A673 (cell line): ENCODE measurements around the gene NR5A1. TPM values are rescaled to one million over a fixed set of nuclear protein-coding genes. Genes with fewer than 3 reads are reported as not detected.

Experiments
- BruUV-seq: library from RNA; stranded (reverse); fragments of 400-500 nt; replicated peaks from 2 replicates; lab custom pipeline; 2021; lab: Mats Ljungman, UMichigan
- CTCF ChIA-PET: fragments of 300-600 bp; sonication (Branson Sonifier 250); formaldehyde crosslinking; loops from one replicate; lab custom pipeline; 2022; ENCODE audit warnings: antibody characterized with exemption; lab: Charles Lee
- POLR2A ChIA-PET: fragments of 300-600 bp; sonication (Branson Sonifier 250); formaldehyde crosslinking; loops from one replicate; lab custom pipeline; 2022; ENCODE audit warnings: antibody characterized with exemption; ENCODE audit not compliant: low non-redundant PET; lab: Charles Lee
- DNase-seq: peaks from one replicate; pipeline ENCODE4 v3.0.0-alpha.2; 2015; ENCODE audit warnings: low spot score
- H3K27ac ChIP-seq: fragments of 200-600 bp; sonication (generic); 2 replicates; pipeline ENCODE4 v1.5.1; 2016; ENCODE audit warnings: mixed run types, low read depth, mild to moderate bottlenecking, mixed read lengths, antibody characterized with exemption, low read length; ENCODE audit not compliant: poor library complexity, severe bottlenecking
- H3K27me3 ChIP-seq: fragments of 200-600 bp; sonication (generic); replicated peaks from 2 replicates; pipeline ENCODE4 v1.6.1; 2017; ENCODE audit warnings: mixed run types, low read depth, mild to moderate bottlenecking, mixed read lengths, antibody characterized with exemption, low read length; ENCODE audit not compliant: insufficient read depth, poor library complexity
- H3K36me3 ChIP-seq: fragments of 200-600 bp; sonication (generic); 2 replicates; pipeline ENCODE4 v1.6.1; 2016; ENCODE audit warnings: mixed run types, mild to moderate bottlenecking, mixed read lengths, antibody characterized with exemption, low read length; ENCODE audit not compliant: insufficient read depth, poor library complexity, severe bottlenecking
- H3K4me1 ChIP-seq: fragments of 200-600 bp; sonication (generic); 2 replicates; pipeline ENCODE4 v1.6.1; 2017; ENCODE audit warnings: mixed run types, mild to moderate bottlenecking, mixed read lengths, antibody characterized with exemption, low read length; ENCODE audit not compliant: insufficient read depth, poor library complexity, severe bottlenecking
- H3K4me3 ChIP-seq: fragments of 200-600 bp; sonication (generic); 2 replicates; pipeline ENCODE4 v1.5.1; 2016; ENCODE audit warnings: low read depth, mixed run types, mild to moderate bottlenecking, mixed read lengths, low read length; ENCODE audit not compliant: poor library complexity, severe bottlenecking
- H3K9me3 ChIP-seq: fragments of 200-600 bp; sonication (generic); 2 replicates; pipeline ENCODE4 v1.6.1; 2016; ENCODE audit warnings: mixed run types, low read depth, mild to moderate bottlenecking, mixed read lengths, antibody characterized with exemption, low read length; ENCODE audit not compliant: poor library complexity, severe bottlenecking
- CTCF ChIP-seq: fragments of 300-800, 200-600 bp; sonication (generic); conservative IDR thresholded peaks from 2 replicates; pipeline ENCODE4 v1.5.1; 2017; ENCODE audit warnings: low read depth, mild to moderate bottlenecking, antibody characterized with exemption, low read length, moderate library complexity, mixed read lengths
- EZH2 ChIP-seq: fragments of 200-600 bp; sonication (generic); IDR thresholded peaks from 2 replicates; pipeline ENCODE4 v1.6.1; 2017; ENCODE audit warnings: borderline replicate concordance, low read depth, mild to moderate bottlenecking, mixed read lengths, antibody characterized with exemption, low read length; ENCODE audit not compliant: poor library complexity, severe bottlenecking
- intact Hi-C: fragments of 100-400 bp; cut with micrococcal nuclease; formaldehyde crosslinking; loops from one replicate; pipeline ENCODE4 v1.10.0; 2022; ENCODE audit not compliant: unreplicated experiment
- total RNA-seq: library from RNA; stranded (reverse); gene quantifications from 2 replicates; pipeline ENCODE4 v1.2.3, GENCODE V29; 2021

Gene NR5A1
- total RNA-seq, 1 experiment from 2014 or later, result not detected

GRCh38 chr9:124526174-124526573, 19.0 kb upstream of the NR5A1 start:
- H3K9me3 ChIP-seq, result no peaks in the 10 kb centered on the region
- H3K4me3 ChIP-seq, result no peak overlapping the region
- DNase-seq, result no peak
- intact Hi-C loops, result no loop called here
- TF ChIP-seq EZH2 (no peak), CTCF (no peak)
- BruUV-seq, result no TSS peak
- ChIA-PET CTCF (no interaction called here), POLR2A (no interaction called here)
- no peaks in the 10 kb centered on the region for H3K4me1 ChIP-seq
- no peaks in the 10 kb centered on the region for H3K36me3 ChIP-seq
- no peaks in the 10 kb centered on the region for H3K27me3 ChIP-seq
- H3K27ac ChIP-seq, result no peak overlapping the region

GRCh38 chr9:124522121-124523098, 15.2 kb upstream of the NR5A1 start:
- H3K4me1 ChIP-seq, result no peaks in the 10 kb centered on the region
- no peaks in the 10 kb centered on the region for H3K27me3 ChIP-seq
- no peak for DNase-seq
- no peaks in the 10 kb centered on the region for H3K9me3 ChIP-seq
- BruUV-seq, result no TSS peak
- POLR2A ChIA-PET, result no interaction called here
- H3K4me3 ChIP-seq, result no peak overlapping the region
- intact Hi-C loops, result no loop called here
- CTCF ChIA-PET, result no interaction called here
- H3K36me3 ChIP-seq, result no peaks in the 10 kb centered on the region
- TF ChIP-seq EZH2, result no peak
- no peak for TF ChIP-seq CTCF
- no peak overlapping the region for H3K27ac ChIP-seq

GRCh38 chr9:124521142-124521541, 13.9 kb upstream of the NR5A1 start:
- POLR2A ChIA-PET, result no interaction called here
- H3K27me3 ChIP-seq, result no peaks in the 10 kb centered on the region
- no peak overlapping the region for H3K4me3 ChIP-seq
- BruUV-seq, result no TSS peak
- no peak for DNase-seq
- H3K4me1 ChIP-seq, result no peaks in the 10 kb centered on the region
- intact Hi-C loops, result no loop called here
- no peak for TF ChIP-seq CTCF
- no peak for TF ChIP-seq EZH2
- no peaks in the 10 kb centered on the region for H3K36me3 ChIP-seq
- CTCF ChIA-PET, result no interaction called here
- H3K9me3 ChIP-seq, result no peaks in the 10 kb centered on the region
- H3K27ac ChIP-seq, result no peak overlapping the region
